Stimulated activated CD4-positive, alpha-beta T cell treated with anti-CD3 and anti-CD28 coated beads, Interleukin-15, amount 100 ng/mL, for 48 hours (primary cell): ENCODE measurements around the gene ABHD18.
"Not testable (repeated sequence)": the region's sequence is repeated elsewhere in the genome, so short reads cannot be mapped to it uniquely, and the experiment has no call there.

Source experiments
- DNase-seq, 2 donors: peaks; one replicate each; pipeline ENCODE4 v3.0.0-alpha.2; 2020; ENCODE audit warnings: low read depth in 2 of 2

The ABHD18 gene

GRCh38 chr4:128066453-128066820, 101.2 kb downstream of the ABHD18 start:
- not testable (repeated sequence) for DNase-seq

GRCh38 chr4:128068918-128069317, 103.7 kb downstream of the ABHD18 start:
- DNase-seq, result no peak

GRCh38 chr4:128076464-128076863, 111.3 kb downstream of the ABHD18 start:
- DNase-seq, result no peak
